ENCODE results near the gene MRPL12.
"Not testable (repeated sequence)": the region's sequence is repeated elsewhere in the genome, so short reads cannot be mapped to it uniquely, and the experiment has no call there.

The MRPL12 gene

GRCh38 chr17:81735264-81736102 is 32.3 kb downstream of the MRPL12 start:
- Histone ChIP-seq H3K9me3 (ENCODE audit: control extremely low read depth in 1 of 5, control insufficient read depth in 4 of 5, insufficient read depth in 2 of 5, low read depth in 1 of 5, low read length in 4 of 5) (no peaks in the 10 kb centered on the region), H3K36me3 (ENCODE audit: control insufficient read depth in 4 of 4, insufficient read depth in 4 of 4, low read length in 3 of 4) (no peaks in the 10 kb centered on the region), H3K27me3 (replicated peaks in 2 of 5; ENCODE audit: control insufficient read depth in 4 of 5, insufficient read depth in 5 of 5, low read length in 4 of 5) (peaks cover 0 to 18% (median 2%) of the 10 kb centered on the region in 5 experiments), H3K27ac (ENCODE audit: insufficient read depth in 1 of 2, low read depth in 1 of 2, low read length in 2 of 2, poor library complexity in 1 of 2, severe bottlenecking in 2 of 2) (no peak overlapping the region), H3K4me1 (ENCODE audit: control extremely low read depth in 1 of 4, control insufficient read depth in 4 of 4, insufficient read depth in 4 of 4, low read length in 3 of 4) (peaks cover 0 to 34% (median 19%) of the 10 kb centered on the region in 4 experiments), H3K4me3 (ENCODE audit: control insufficient read depth in 1 of 7, extremely low read depth in 1 of 7, insufficient read depth in 4 of 7, low read depth in 2 of 7, low read length in 6 of 7) (peak overlapping the region in 5 of 7 experiments; percentile 12 to 64 (median 50))
- DNase-seq = peak; percentile 69 to 86 (median 85)
- ChIA-PET CTCF (interaction anchor here (0.7 to 2.4 kb wide), 8 partner anchors 10 to 134 kb away, joined by 3 to 10 read pairs (median 4); no protein-coding TSS in a partner anchor), POLR2A (interaction anchor here (0.6 to 1.3 kb wide), 4 partner anchors 70 to 120 kb away, joined by 3 to 4 read pairs (median 3); no protein-coding TSS in a partner anchor)
- WGBS (ENCODE audit: insufficient coverage) = 31% methylated on average over 24 of the region's 30 CpGs

GRCh38 chr17:81737947-81738800 is 35.0 kb downstream of the MRPL12 start:
- no peaks in the 10 kb centered on the region for H3K36me3 ChIP-seq (ENCODE audit: control insufficient read depth in 4 of 4, insufficient read depth in 4 of 4, low read length in 3 of 4)
- DNase-seq = no peak
- no peaks in the 10 kb centered on the region for H3K9me3 ChIP-seq (ENCODE audit: control extremely low read depth in 1 of 5, control insufficient read depth in 4 of 5, insufficient read depth in 2 of 5, low read depth in 1 of 5, low read length in 4 of 5)
- no peak overlapping the region for H3K27ac ChIP-seq (ENCODE audit: insufficient read depth in 1 of 2, low read depth in 1 of 2, low read length in 2 of 2, poor library complexity in 1 of 2, severe bottlenecking in 2 of 2)
- peaks cover 0 to 23% (median 4%) of the 10 kb centered on the region in 5 experiments for H3K27me3 ChIP-seq (replicated peaks in 2 of 5; ENCODE audit: control insufficient read depth in 4 of 5, insufficient read depth in 5 of 5, low read length in 4 of 5)
- ChIA-PET CTCF (interaction anchor here (1.6 to 1.8 kb wide), 3 partner anchors 8 to 127 kb away, joined by 3 to 4 read pairs (median 4); no protein-coding TSS in a partner anchor), POLR2A (no interaction called here)
- WGBS (ENCODE audit: insufficient coverage) = 97% methylated on average over 25 of the region's 31 CpGs
- H3K4me3 ChIP-seq (ENCODE audit: control insufficient read depth in 1 of 7, extremely low read depth in 1 of 7, insufficient read depth in 4 of 7, low read depth in 2 of 7, low read length in 6 of 7) = no peak overlapping the region
- H3K4me1 ChIP-seq (ENCODE audit: control extremely low read depth in 1 of 4, control insufficient read depth in 4 of 4, insufficient read depth in 4 of 4, low read length in 3 of 4) = peaks cover 0 to 22% (median 21%) of the 10 kb centered on the region in 4 experiments

GRCh38 chr17:81738801-81739393 is 35.7 kb downstream of the MRPL12 start:
- DNase-seq = no peak
- CTCF ChIA-PET = interaction anchor here (0.9 to 1.8 kb wide), 3 partner anchors 9 to 83 kb away, joined by 3 to 4 read pairs (median 4); no protein-coding TSS in a partner anchor
- no peaks in the 10 kb centered on the region for H3K9me3 ChIP-seq (ENCODE audit: control extremely low read depth in 1 of 5, control insufficient read depth in 4 of 5, insufficient read depth in 2 of 5, low read depth in 1 of 5, low read length in 4 of 5)
- peaks cover 0 to 18% (median 2%) of the 10 kb centered on the region in 5 experiments for H3K27me3 ChIP-seq (replicated peaks in 2 of 5; ENCODE audit: control insufficient read depth in 4 of 5, insufficient read depth in 5 of 5, low read length in 4 of 5)
- H3K36me3 ChIP-seq (ENCODE audit: control insufficient read depth in 4 of 4, insufficient read depth in 4 of 4, low read length in 3 of 4) = no peaks in the 10 kb centered on the region
- no peak overlapping the region for H3K27ac ChIP-seq (ENCODE audit: insufficient read depth in 1 of 2, low read depth in 1 of 2, low read length in 2 of 2, poor library complexity in 1 of 2, severe bottlenecking in 2 of 2)
- POLR2A ChIA-PET = no interaction called here
- WGBS (ENCODE audit: insufficient coverage) = 97% methylated on average over 21 of the region's 27 CpGs
- peaks cover 0 to 22% (median 20%) of the 10 kb centered on the region in 4 experiments for H3K4me1 ChIP-seq (ENCODE audit: control extremely low read depth in 1 of 4, control insufficient read depth in 4 of 4, insufficient read depth in 4 of 4, low read length in 3 of 4)
- no peak overlapping the region for H3K4me3 ChIP-seq (ENCODE audit: control insufficient read depth in 1 of 7, extremely low read depth in 1 of 7, insufficient read depth in 4 of 7, low read depth in 2 of 7, low read length in 6 of 7)

GRCh38 chr17:81739593-81739992 is 36.4 kb downstream of the MRPL12 start:
- H3K27me3 ChIP-seq (replicated peaks in 2 of 5; ENCODE audit: control insufficient read depth in 4 of 5, insufficient read depth in 5 of 5, low read length in 4 of 5) = peaks cover 0 to 18% (median 2%) of the 10 kb centered on the region in 5 experiments
- POLR2A ChIA-PET; H3K4me3 ChIP-seq (ENCODE audit: control insufficient read depth in 1 of 7, extremely low read depth in 1 of 7, insufficient read depth in 4 of 7, low read depth in 2 of 7, low read length in 6 of 7); H3K27ac ChIP-seq (ENCODE audit: insufficient read depth in 1 of 2, low read depth in 1 of 2, low read length in 2 of 2, poor library complexity in 1 of 2, severe bottlenecking in 2 of 2); H3K36me3 ChIP-seq (ENCODE audit: control insufficient read depth in 4 of 4, insufficient read depth in 4 of 4, low read length in 3 of 4); DNase-seq; H3K9me3 ChIP-seq (ENCODE audit: control extremely low read depth in 1 of 5, control insufficient read depth in 4 of 5, insufficient read depth in 2 of 5, low read depth in 1 of 5, low read length in 4 of 5): not testable (repeated sequence)
- WGBS (ENCODE audit: insufficient coverage) = 97% methylated on average over 7 of the region's 8 CpGs
- H3K4me1 ChIP-seq (ENCODE audit: control extremely low read depth in 1 of 4, control insufficient read depth in 4 of 4, insufficient read depth in 4 of 4, low read length in 3 of 4) = peaks cover 0 to 22% (median 19%) of the 10 kb centered on the region in 4 experiments
- CTCF ChIA-PET = interaction anchor here (0.9 to 1.8 kb wide), 3 partner anchors 10 to 82 kb away, joined by 3 to 4 read pairs (median 4); no protein-coding TSS in a partner anchor

GRCh38 chr17:81740395-81740961 is 37.3 kb downstream of the MRPL12 start:
- no peaks in the 10 kb centered on the region for H3K9me3 ChIP-seq (ENCODE audit: control extremely low read depth in 1 of 5, control insufficient read depth in 4 of 5, insufficient read depth in 2 of 5, low read depth in 1 of 5, low read length in 4 of 5)
- no peak overlapping the region for H3K27ac ChIP-seq (ENCODE audit: insufficient read depth in 1 of 2, low read depth in 1 of 2, low read length in 2 of 2, poor library complexity in 1 of 2, severe bottlenecking in 2 of 2)
- POLR2A ChIA-PET = no interaction called here
- H3K27me3 ChIP-seq (replicated peaks in 2 of 5; ENCODE audit: control insufficient read depth in 4 of 5, insufficient read depth in 5 of 5, low read length in 4 of 5) = peaks cover 0 to 18% (median 2%) of the 10 kb centered on the region in 5 experiments
- CTCF ChIA-PET = no interaction called here
- peaks cover 0 to 17% (median 13%) of the 10 kb centered on the region in 4 experiments for H3K4me1 ChIP-seq (ENCODE audit: control extremely low read depth in 1 of 4, control insufficient read depth in 4 of 4, insufficient read depth in 4 of 4, low read length in 3 of 4)
- 11% methylated on average over 24 of the region's 28 CpGs for WGBS (ENCODE audit: insufficient coverage)
- H3K4me3 ChIP-seq (ENCODE audit: control insufficient read depth in 1 of 7, extremely low read depth in 1 of 7, insufficient read depth in 4 of 7, low read depth in 2 of 7, low read length in 6 of 7) = peak overlapping the region in 1 of 7 experiments; percentile 11
- DNase-seq = peak in 2 of 3 donors; percentile 29 to 55
- H3K36me3 ChIP-seq (ENCODE audit: control insufficient read depth in 4 of 4, insufficient read depth in 4 of 4, low read length in 3 of 4) = no peaks in the 10 kb centered on the region

GRCh38 chr17:81741049-81741593 is 38.0 kb downstream of the MRPL12 start:
- POLR2A ChIA-PET = no interaction called here
- H3K4me3 ChIP-seq (ENCODE audit: control insufficient read depth in 1 of 7, extremely low read depth in 1 of 7, insufficient read depth in 4 of 7, low read depth in 2 of 7, low read length in 6 of 7) = no peak overlapping the region
- CTCF ChIA-PET = no interaction called here

More at GRCh38 chr17:81741049-81741593, 38.0 kb downstream of the MRPL12 start:
- 59% methylated on average over 12 of the region's 22 CpGs for WGBS (ENCODE audit: insufficient coverage)
- Histone ChIP-seq H3K4me1 (ENCODE audit: control extremely low read depth in 1 of 4, control insufficient read depth in 4 of 4, insufficient read depth in 4 of 4, low read length in 3 of 4) (peaks cover 0 to 11% (median 6%) of the 10 kb centered on the region in 4 experiments), H3K36me3 (ENCODE audit: control insufficient read depth in 4 of 4, insufficient read depth in 4 of 4, low read length in 3 of 4) (no peaks in the 10 kb centered on the region), H3K9me3 (ENCODE audit: control extremely low read depth in 1 of 5, control insufficient read depth in 4 of 5, insufficient read depth in 2 of 5, low read depth in 1 of 5, low read length in 4 of 5) (no peaks in the 10 kb centered on the region), H3K27ac (ENCODE audit: insufficient read depth in 1 of 2, low read depth in 1 of 2, low read length in 2 of 2, poor library complexity in 1 of 2, severe bottlenecking in 2 of 2) (no peak overlapping the region), H3K27me3 (replicated peaks in 2 of 5; ENCODE audit: control insufficient read depth in 4 of 5, insufficient read depth in 5 of 5, low read length in 4 of 5) (peaks cover 0 to 18% (median 2%) of the 10 kb centered on the region in 5 experiments)
- DNase-seq = no peak

Measured in common myeloid progenitor, CD34-positive (primary cell).